ENCODE data around the gene PYCR2.
"Not testable (repeated sequence)": the region's sequence is repeated elsewhere in the genome, so short reads cannot be mapped to it uniquely, and the experiment has no call there.

PYCR2 gene

GRCh38 chr1:225896937-225897549 is 27.0 kb downstream of the PYCR2 start:
- H3K27ac Mint-ChIP-seq: peak overlapping the region; percentile 82
- H3K4me3 Mint-ChIP-seq: peak overlapping the region; percentile 37
- H3K4me1 Mint-ChIP-seq (ENCODE audit: low read depth): peaks cover 38% of the 10 kb centered on the region
- no peaks in the 10 kb centered on the region for H3K9me3 Mint-ChIP-seq
- no peaks in the 10 kb centered on the region for H3K27me3 Mint-ChIP-seq
- no peaks in the 10 kb centered on the region for H3K36me3 Mint-ChIP-seq (ENCODE audit: low read depth)

GRCh38 chr1:225896494-225896893 is 27.6 kb downstream of the PYCR2 start:
- peaks cover 42% of the 10 kb centered on the region for H3K4me1 Mint-ChIP-seq (ENCODE audit: low read depth)
- H3K4me3 Mint-ChIP-seq: peak overlapping the region; percentile 15
- H3K27ac Mint-ChIP-seq: peak overlapping the region; percentile 82
- no peaks in the 10 kb centered on the region for H3K36me3 Mint-ChIP-seq (ENCODE audit: low read depth)
- no peaks in the 10 kb centered on the region for H3K9me3 Mint-ChIP-seq
- no peaks in the 10 kb centered on the region for H3K27me3 Mint-ChIP-seq

- Mint-ChIP-seq H3K4me3 (no peak overlapping the region), H3K27ac (no peak overlapping the region)
Measured at GRCh38 chr1:225892307-225892706, 31.7 kb downstream of the PYCR2 start.

GRCh38 chr1:225891229-225891972 is 32.6 kb downstream of the PYCR2 start:
- Mint-ChIP-seq H3K4me1 (ENCODE audit: low read depth) (peaks cover 16% of the 10 kb centered on the region), H3K27ac (peak overlapping the region; percentile 36), H3K4me3 (no peak overlapping the region)

More at GRCh38 chr1:225892307-225892706, 31.7 kb downstream of the PYCR2 start:
- Mint-ChIP-seq H3K27me3 (no peaks in the 10 kb centered on the region), H3K36me3 (ENCODE audit: low read depth) (no peaks in the 10 kb centered on the region), H3K4me1 (ENCODE audit: low read depth) (peaks cover 25% of the 10 kb centered on the region), H3K9me3 (no peaks in the 10 kb centered on the region)

GRCh38 chr1:225890346-225891228 is 33.5 kb downstream of the PYCR2 start:
- no peak overlapping the region for H3K4me3 Mint-ChIP-seq

More at GRCh38 chr1:225891229-225891972, 32.6 kb downstream of the PYCR2 start:
- Mint-ChIP-seq H3K27me3 (no peaks in the 10 kb centered on the region), H3K36me3 (ENCODE audit: low read depth) (no peaks in the 10 kb centered on the region), H3K9me3 (no peaks in the 10 kb centered on the region)

GRCh38 chr1:225889743-225890142 is 34.3 kb downstream of the PYCR2 start:
- no peaks in the 10 kb centered on the region for H3K27me3 Mint-ChIP-seq
- H3K9me3 Mint-ChIP-seq: no peaks in the 10 kb centered on the region
- H3K36me3 Mint-ChIP-seq (ENCODE audit: low read depth): no peaks in the 10 kb centered on the region
- H3K27ac Mint-ChIP-seq: peak overlapping the region; percentile 5
- no peak overlapping the region for H3K4me3 Mint-ChIP-seq
- H3K4me1 Mint-ChIP-seq (ENCODE audit: low read depth): peaks cover 9% of the 10 kb centered on the region

More at GRCh38 chr1:225890346-225891228, 33.5 kb downstream of the PYCR2 start:
- no peak overlapping the region for H3K27ac Mint-ChIP-seq
- no peaks in the 10 kb centered on the region for H3K36me3 Mint-ChIP-seq (ENCODE audit: low read depth)
- H3K4me1 Mint-ChIP-seq (ENCODE audit: low read depth): peaks cover 9% of the 10 kb centered on the region
- H3K9me3 Mint-ChIP-seq: no peaks in the 10 kb centered on the region
- H3K27me3 Mint-ChIP-seq: no peaks in the 10 kb centered on the region

- H3K27ac Mint-ChIP-seq: peak within 1 kb of the TSS; percentile 5
- H3K9me3 Mint-ChIP-seq: no peaks in the 10 kb centered on the region
- no peak within 1 kb of the TSS for H3K4me3 Mint-ChIP-seq
- no peaks in the 10 kb centered on the region for H3K36me3 Mint-ChIP-seq (ENCODE audit: low read depth)
- H3K27me3 Mint-ChIP-seq: no peaks in the 10 kb centered on the region
- H3K4me1 Mint-ChIP-seq (ENCODE audit: low read depth): peaks cover 9% of the 10 kb centered on the region
Measured at GRCh38 chr1:225888898-225889601, 35.0 kb downstream of the PYCR2 start, which contains the start of gene LEFTY1. Gene LEFTY1, minus strand, starts transcription at chr1:225889146. Its CDS starts 80 bp downstream, at chr1:225889066.

- Mint-ChIP-seq H3K9me3 (no peaks in the 10 kb centered on the region), H3K4me3 (no peak overlapping the region), H3K27me3 (no peaks in the 10 kb centered on the region), H3K27ac (no peak overlapping the region), H3K36me3 (ENCODE audit: low read depth) (no peaks in the 10 kb centered on the region), H3K4me1 (ENCODE audit: low read depth) (peaks cover 15% of the 10 kb centered on the region)
Measured at GRCh38 chr1:225888289-225888897, 35.7 kb downstream of the PYCR2 start.

- H3K9me3 Mint-ChIP-seq; H3K36me3 Mint-ChIP-seq (ENCODE audit: low read depth); H3K27ac Mint-ChIP-seq; H3K27me3 Mint-ChIP-seq; H3K4me3 Mint-ChIP-seq: not testable (repeated sequence)
- peaks cover 19% of the 10 kb centered on the region for H3K4me1 Mint-ChIP-seq (ENCODE audit: low read depth)
Measured at GRCh38 chr1:225887554-225888288, 36.3 kb downstream of the PYCR2 start.

GRCh38 chr1:225887030-225887314 is 37.1 kb downstream of the PYCR2 start:
- H3K27ac Mint-ChIP-seq: no peak overlapping the region
- H3K36me3 Mint-ChIP-seq (ENCODE audit: low read depth): no peaks in the 10 kb centered on the region
- no peaks in the 10 kb centered on the region for H3K9me3 Mint-ChIP-seq
- H3K4me3 Mint-ChIP-seq: no peak overlapping the region
- H3K4me1 Mint-ChIP-seq (ENCODE audit: low read depth): peaks cover 19% of the 10 kb centered on the region
- no peaks in the 10 kb centered on the region for H3K27me3 Mint-ChIP-seq

GRCh38 chr1:225886159-225887029 is 37.7 kb downstream of the PYCR2 start:
- Mint-ChIP-seq H3K4me1 (ENCODE audit: low read depth) (peaks cover 15% of the 10 kb centered on the region), H3K9me3 (no peaks in the 10 kb centered on the region)

GRCh38 chr1:225885336-225885735 is 38.7 kb downstream of the PYCR2 start:
- no peak overlapping the region for H3K4me3 Mint-ChIP-seq
- no peaks in the 10 kb centered on the region for H3K9me3 Mint-ChIP-seq
- H3K36me3 Mint-ChIP-seq (ENCODE audit: low read depth): no peaks in the 10 kb centered on the region
- H3K4me1 Mint-ChIP-seq (ENCODE audit: low read depth): peaks cover 22% of the 10 kb centered on the region
- H3K27ac Mint-ChIP-seq: no peak overlapping the region
- no peaks in the 10 kb centered on the region for H3K27me3 Mint-ChIP-seq

More at GRCh38 chr1:225886159-225887029, 37.7 kb downstream of the PYCR2 start:
- no peak overlapping the region for H3K4me3 Mint-ChIP-seq
- H3K36me3 Mint-ChIP-seq (ENCODE audit: low read depth): no peaks in the 10 kb centered on the region
- no peak overlapping the region for H3K27ac Mint-ChIP-seq
- no peaks in the 10 kb centered on the region for H3K27me3 Mint-ChIP-seq

Measured in stimulated activated naive CD8-positive, alpha-beta T cell treated with anti-CD3 and anti-CD28 coated beads, Interleukin-15, Interleukin-2, amounts not matched to agents 100 ng/mL and 50 ng/mL, for 24 hours (primary cell).